ENCODE measurements around the gene NDFIP1. TPM values are rescaled to one million over a fixed set of nuclear protein-coding genes. Genes with fewer than 3 reads are reported as not detected.

Gene NDFIP1
- total RNA-seq, 1 experiment from 2014 or later: 41.3 TPM

GRCh38 chr5:142156839-142157463, 48.4 kb downstream of the NDFIP1 start:
- no peak overlapping the region for H3K4me2 ChIP-seq (ENCODE audit: low read depth, low read length, poor library complexity, severe bottlenecking)
- no peak overlapping the region for H3K9ac ChIP-seq (ENCODE audit: low read length)
- DNase-seq: no peak
- no peaks in the 10 kb centered on the region for H3K27me3 ChIP-seq (ENCODE audit: low read length)
- H3K4me3 ChIP-seq (ENCODE audit: low read length): no peak overlapping the region
- H3K9me2 ChIP-seq (replicated peaks; ENCODE audit: insufficient read depth, low read length): no peaks in the 10 kb centered on the region
- no peaks in the 10 kb centered on the region for H3K9me3 ChIP-seq (ENCODE audit: low read length)
- H2AFZ ChIP-seq (ENCODE audit: low read length): no peak overlapping the region
- no peaks in the 10 kb centered on the region; the same call in 1 of the 2 replicates for H3K36me3 ChIP-seq (ENCODE audit: insufficient read depth, low read length)
- no peaks in the 10 kb centered on the region for H4K20me1 ChIP-seq (ENCODE audit: insufficient read depth, low read depth, low read length)
- no peaks in the 10 kb centered on the region for H3K79me2 ChIP-seq (ENCODE audit: low read length)
- H3K4me1 ChIP-seq (ENCODE audit: low read length): no peaks in the 10 kb centered on the region
- H3K27ac ChIP-seq (ENCODE audit: low read length): no peak overlapping the region

GRCh38 chr5:142159354-142159753, 50.8 kb downstream of the NDFIP1 start:
- Histone ChIP-seq H3K36me3 (ENCODE audit: insufficient read depth, low read length) (no peaks in the 10 kb centered on the region), H3K79me2 (ENCODE audit: low read length) (no peaks in the 10 kb centered on the region), H4K20me1 (ENCODE audit: insufficient read depth, low read depth, low read length) (no peaks in the 10 kb centered on the region), H3K9me2 (replicated peaks; ENCODE audit: insufficient read depth, low read length) (no peaks in the 10 kb centered on the region), H2AFZ (ENCODE audit: low read length) (no peak overlapping the region), H3K4me3 (ENCODE audit: low read length) (no peak overlapping the region), H3K27ac (ENCODE audit: low read length) (no peak overlapping the region), H3K27me3 (ENCODE audit: low read length) (no peaks in the 10 kb centered on the region), H3K9me3 (ENCODE audit: low read length) (no peaks in the 10 kb centered on the region), H3K4me1 (ENCODE audit: low read length) (no peaks in the 10 kb centered on the region), H3K4me2 (ENCODE audit: low read depth, low read length, poor library complexity, severe bottlenecking) (no peak overlapping the region), H3K9ac (ENCODE audit: low read length) (no peak overlapping the region)
- no peak for DNase-seq

- Histone ChIP-seq H2AFZ (ENCODE audit: low read length) (no peak overlapping the region), H4K20me1 (ENCODE audit: insufficient read depth, low read depth, low read length) (no peaks in the 10 kb centered on the region), H3K9ac (ENCODE audit: low read length) (no peak overlapping the region), H3K36me3 (ENCODE audit: insufficient read depth, low read length) (no peaks in the 10 kb centered on the region), H3K4me3 (ENCODE audit: low read length) (no peak overlapping the region), H3K27me3 (ENCODE audit: low read length) (no peaks in the 10 kb centered on the region), H3K79me2 (ENCODE audit: low read length) (no peaks in the 10 kb centered on the region), H3K9me2 (replicated peaks; ENCODE audit: insufficient read depth, low read length) (no peaks in the 10 kb centered on the region), H3K27ac (ENCODE audit: low read length) (no peak overlapping the region), H3K9me3 (ENCODE audit: low read length) (no peaks in the 10 kb centered on the region), H3K4me1 (ENCODE audit: low read length) (no peaks in the 10 kb centered on the region), H3K4me2 (ENCODE audit: low read depth, low read length, poor library complexity, severe bottlenecking) (no peak overlapping the region)
- DNase-seq: no peak
Observed at GRCh38 chr5:142164315-142164714, 55.7 kb downstream of the NDFIP1 start.

GRCh38 chr5:142166754-142167153, 58.2 kb downstream of the NDFIP1 start:
- Histone ChIP-seq H3K4me3 (ENCODE audit: low read length) (no peak overlapping the region), H3K27me3 (ENCODE audit: low read length) (no peaks in the 10 kb centered on the region), H3K79me2 (ENCODE audit: low read length) (no peaks in the 10 kb centered on the region), H2AFZ (ENCODE audit: low read length) (no peak overlapping the region), H3K9me2 (replicated peaks; ENCODE audit: insufficient read depth, low read length) (no peaks in the 10 kb centered on the region), H3K9me3 (ENCODE audit: low read length) (no peaks in the 10 kb centered on the region), H4K20me1 (ENCODE audit: insufficient read depth, low read depth, low read length) (no peaks in the 10 kb centered on the region), H3K36me3 (ENCODE audit: insufficient read depth, low read length) (no peaks in the 10 kb centered on the region), H3K9ac (ENCODE audit: low read length) (no peak overlapping the region), H3K4me1 (ENCODE audit: low read length) (no peaks in the 10 kb centered on the region), H3K4me2 (ENCODE audit: low read depth, low read length, poor library complexity, severe bottlenecking) (no peak overlapping the region), H3K27ac (ENCODE audit: low read length) (no peak overlapping the region)
- no peak for DNase-seq

- no peaks in the 10 kb centered on the region for H3K9me2 ChIP-seq (replicated peaks; ENCODE audit: insufficient read depth, low read length)
- no peaks in the 10 kb centered on the region for H3K79me2 ChIP-seq (ENCODE audit: low read length)
- H4K20me1 ChIP-seq (ENCODE audit: insufficient read depth, low read depth, low read length): no peaks in the 10 kb centered on the region
- H3K36me3 ChIP-seq (ENCODE audit: insufficient read depth, low read length): no peaks in the 10 kb centered on the region
- H3K27me3 ChIP-seq (ENCODE audit: low read length): no peaks in the 10 kb centered on the region
- H3K4me1 ChIP-seq (ENCODE audit: low read length): no peaks in the 10 kb centered on the region
- DNase-seq: no peak
- no peak overlapping the region for H2AFZ ChIP-seq (ENCODE audit: low read length)
- no peak overlapping the region for H3K9ac ChIP-seq (ENCODE audit: low read length)
- H3K9me3 ChIP-seq (ENCODE audit: low read length): no peaks in the 10 kb centered on the region
- no peak overlapping the region for H3K27ac ChIP-seq (ENCODE audit: low read length)
- no peak overlapping the region for H3K4me3 ChIP-seq (ENCODE audit: low read length)
- H3K4me2 ChIP-seq (ENCODE audit: low read depth, low read length, poor library complexity, severe bottlenecking): no peak overlapping the region
Observed at GRCh38 chr5:142167458-142167857, 58.9 kb downstream of the NDFIP1 start.

GRCh38 chr5:142168365-142168764, 59.8 kb downstream of the NDFIP1 start:
- Histone ChIP-seq H3K9ac (ENCODE audit: low read length) (no peak overlapping the region), H3K27ac (ENCODE audit: low read length) (no peak overlapping the region), H3K9me3 (ENCODE audit: low read length) (no peaks in the 10 kb centered on the region), H4K20me1 (ENCODE audit: insufficient read depth, low read depth, low read length) (no peaks in the 10 kb centered on the region), H3K4me1 (ENCODE audit: low read length) (no peaks in the 10 kb centered on the region), H3K4me2 (ENCODE audit: low read depth, low read length, poor library complexity, severe bottlenecking) (no peak overlapping the region), H3K27me3 (ENCODE audit: low read length) (no peaks in the 10 kb centered on the region), H3K36me3 (ENCODE audit: insufficient read depth, low read length) (no peaks in the 10 kb centered on the region), H3K79me2 (ENCODE audit: low read length) (no peaks in the 10 kb centered on the region), H2AFZ (ENCODE audit: low read length) (no peak overlapping the region), H3K9me2 (replicated peaks; ENCODE audit: insufficient read depth, low read length) (no peaks in the 10 kb centered on the region), H3K4me3 (ENCODE audit: low read length) (no peak overlapping the region)
- no peak for DNase-seq

- no peak overlapping the region for H2AFZ ChIP-seq (ENCODE audit: low read length)
Observed at GRCh38 chr5:142170254-142170953, 61.8 kb downstream of the NDFIP1 start.

GRCh38 chr5:142171270-142171669, 62.7 kb downstream of the NDFIP1 start:
- H3K36me3 ChIP-seq (ENCODE audit: insufficient read depth, low read length): no peaks in the 10 kb centered on the region
- no peak overlapping the region for H3K9ac ChIP-seq (ENCODE audit: low read length)
- H3K79me2 ChIP-seq (ENCODE audit: low read length): no peaks in the 10 kb centered on the region
- no peaks in the 10 kb centered on the region for H3K9me3 ChIP-seq (ENCODE audit: low read length)
- H3K4me1 ChIP-seq (ENCODE audit: low read length): no peaks in the 10 kb centered on the region
- no peak for DNase-seq
- no peak overlapping the region for H2AFZ ChIP-seq (ENCODE audit: low read length)
- no peak overlapping the region for H3K4me3 ChIP-seq (ENCODE audit: low read length)
- no peaks in the 10 kb centered on the region for H3K9me2 ChIP-seq (replicated peaks; ENCODE audit: insufficient read depth, low read length)
- H3K4me2 ChIP-seq (ENCODE audit: low read depth, low read length, poor library complexity, severe bottlenecking): no peak overlapping the region
- no peak overlapping the region for H3K27ac ChIP-seq (ENCODE audit: low read length)
- no peaks in the 10 kb centered on the region for H3K27me3 ChIP-seq (ENCODE audit: low read length)
- H4K20me1 ChIP-seq (ENCODE audit: insufficient read depth, low read depth, low read length): no peaks in the 10 kb centered on the region

More at GRCh38 chr5:142170254-142170953, 61.8 kb downstream of the NDFIP1 start:
- DNase-seq: no peak
- no peaks in the 10 kb centered on the region for H3K9me3 ChIP-seq (ENCODE audit: low read length)
- H3K79me2 ChIP-seq (ENCODE audit: low read length): no peaks in the 10 kb centered on the region
- H4K20me1 ChIP-seq (ENCODE audit: insufficient read depth, low read depth, low read length): no peaks in the 10 kb centered on the region
- H3K36me3 ChIP-seq (ENCODE audit: insufficient read depth, low read length): no peaks in the 10 kb centered on the region
- no peak overlapping the region for H3K4me2 ChIP-seq (ENCODE audit: low read depth, low read length, poor library complexity, severe bottlenecking)
- no peak overlapping the region for H3K4me3 ChIP-seq (ENCODE audit: low read length)
- H3K4me1 ChIP-seq (ENCODE audit: low read length): no peaks in the 10 kb centered on the region
- no peak overlapping the region for H3K9ac ChIP-seq (ENCODE audit: low read length)
- H3K27ac ChIP-seq (ENCODE audit: low read length): no peak overlapping the region
- no peaks in the 10 kb centered on the region for H3K27me3 ChIP-seq (ENCODE audit: low read length)
- H3K9me2 ChIP-seq (replicated peaks; ENCODE audit: insufficient read depth, low read length): no peaks in the 10 kb centered on the region
